Measurements from ENCODE around the gene PDLIM3.

The PDLIM3 gene, protein sequence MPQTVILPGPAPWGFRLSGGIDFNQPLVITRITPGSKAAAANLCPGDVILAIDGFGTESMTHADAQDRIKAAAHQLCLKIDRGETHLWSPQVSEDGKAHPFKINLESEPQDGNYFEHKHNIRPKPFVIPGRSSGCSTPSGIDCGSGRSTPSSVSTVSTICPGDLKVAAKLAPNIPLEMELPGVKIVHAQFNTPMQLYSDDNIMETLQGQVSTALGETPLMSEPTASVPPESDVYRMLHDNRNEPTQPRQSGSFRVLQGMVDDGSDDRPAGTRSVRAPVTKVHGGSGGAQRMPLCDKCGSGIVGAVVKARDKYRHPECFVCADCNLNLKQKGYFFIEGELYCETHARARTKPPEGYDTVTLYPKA

GRCh38 chr4:185534866-185535611 is at the start of gene PDLIM3:
TSS of gene PDLIM3 (minus strand) at chr4:185535507. CDS start at chr4:185535434, 73 bp downstream.
- H3K27me3 Mint-ChIP-seq = peaks cover 19% of the 10 kb centered on the region
- H3K9me3 Mint-ChIP-seq = no peaks in the 10 kb centered on the region
- peak in 1 of 2 donors; percentile 7 for DNase-seq
- no peaks in the 10 kb centered on the region for H3K4me1 Mint-ChIP-seq
- no peak within 1 kb of the TSS for H3K27ac Mint-ChIP-seq
- ATAC-seq = peak; percentile 74
- H3K4me3 Mint-ChIP-seq = peak within 1 kb of the TSS; percentile 67 to 71

DNA sequence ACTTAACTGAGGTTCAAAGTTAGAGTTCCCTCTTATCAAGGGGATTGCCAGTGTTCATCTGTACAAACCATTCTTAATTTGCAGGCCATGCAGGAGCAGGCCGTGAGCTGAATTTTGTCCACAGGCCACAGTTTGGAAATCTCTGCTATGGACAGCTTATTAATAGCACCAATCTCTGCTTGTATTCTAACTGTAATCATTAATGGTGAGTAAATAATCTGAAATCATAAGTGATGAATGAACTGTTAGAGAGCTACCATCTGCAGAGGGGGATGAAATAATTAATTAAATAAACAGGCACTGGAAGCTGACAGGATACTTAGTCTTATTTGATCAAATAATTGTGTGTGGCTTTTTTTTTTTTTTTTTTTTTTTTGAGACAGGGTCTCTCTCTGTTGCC is 48.5 kb upstream of the PDLIM3 start:
- Mint-ChIP-seq H3K27ac (no peak overlapping the region), H3K27me3 (peaks cover 74% of the 10 kb centered on the region), H3K9me3 (no peaks in the 10 kb centered on the region), H3K4me1 (peaks cover 19% of the 10 kb centered on the region), H3K4me3 (no peak overlapping the region)
- ATAC-seq (no peak), DNase-seq (no peak)

DNA sequence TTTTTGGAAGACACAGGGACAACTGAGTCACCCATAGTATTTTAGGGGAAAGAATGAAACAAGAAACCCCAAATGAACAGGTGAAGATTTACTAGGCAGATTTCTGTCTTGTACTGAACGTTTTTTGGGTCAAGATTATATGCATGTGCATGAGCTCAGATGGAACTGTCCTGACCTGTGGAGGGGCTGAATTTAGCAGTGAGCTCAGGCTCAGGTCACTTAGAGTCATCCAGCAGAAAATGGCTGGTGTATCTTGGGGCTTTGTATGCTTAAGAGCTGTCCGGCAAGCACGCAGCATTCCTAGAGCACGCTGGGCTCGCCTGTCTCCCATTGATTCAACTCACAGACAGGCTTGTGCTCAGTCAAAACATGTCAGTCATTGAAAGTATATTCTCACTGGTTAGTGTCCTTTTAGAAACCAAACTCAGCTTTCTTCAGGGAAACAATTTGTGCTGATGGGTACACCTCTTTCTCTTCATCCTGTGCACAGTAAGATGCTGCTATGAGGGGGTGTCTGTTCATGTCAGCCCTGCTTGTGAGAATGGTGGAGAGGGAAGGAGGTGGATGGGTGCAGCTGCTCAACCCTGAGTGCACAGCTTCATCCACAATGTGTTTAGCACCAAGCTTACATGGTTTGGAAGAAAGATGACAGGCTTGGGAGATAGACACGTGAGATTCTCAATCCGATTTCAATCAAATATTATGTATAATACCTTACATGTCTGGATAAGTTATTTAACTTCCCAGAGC is 47.5 kb upstream of the PDLIM3 start:
- no peak for ATAC-seq
- no peak overlapping the region for H3K4me3 Mint-ChIP-seq
- no peak for DNase-seq
- peaks cover 66% of the 10 kb centered on the region for H3K27me3 Mint-ChIP-seq
- no peaks in the 10 kb centered on the region for H3K9me3 Mint-ChIP-seq
- no peak overlapping the region for H3K27ac Mint-ChIP-seq
- H3K4me1 Mint-ChIP-seq = peaks cover 13% of the 10 kb centered on the region

DNA sequence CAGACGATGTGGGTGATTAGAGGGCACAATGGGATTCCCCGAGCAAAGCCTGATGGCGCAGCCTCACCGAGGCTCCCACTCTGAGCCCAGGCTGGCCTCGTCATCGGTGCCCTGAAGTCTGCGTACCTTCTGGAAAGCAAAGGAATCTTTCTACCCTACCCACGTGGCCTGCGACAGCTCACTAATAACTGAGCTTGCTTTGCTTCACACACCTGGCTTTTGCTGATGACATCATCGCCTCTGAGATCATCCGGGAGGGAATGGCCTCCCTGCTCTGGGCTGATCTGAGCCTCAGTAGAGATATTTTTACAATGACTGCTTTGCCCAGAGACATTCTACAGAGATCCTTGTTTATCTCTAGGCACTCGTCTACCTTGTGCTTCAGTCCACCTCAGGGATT is 45.4 kb upstream of the PDLIM3 start:
- H3K4me1 Mint-ChIP-seq = no peaks in the 10 kb centered on the region
- H3K27ac Mint-ChIP-seq = no peak overlapping the region
- H3K4me3 Mint-ChIP-seq = no peak overlapping the region
- ATAC-seq (no peak), DNase-seq (no peak)
- H3K27me3 Mint-ChIP-seq = peaks cover 53% of the 10 kb centered on the region
- H3K9me3 Mint-ChIP-seq = no peaks in the 10 kb centered on the region

DNA sequence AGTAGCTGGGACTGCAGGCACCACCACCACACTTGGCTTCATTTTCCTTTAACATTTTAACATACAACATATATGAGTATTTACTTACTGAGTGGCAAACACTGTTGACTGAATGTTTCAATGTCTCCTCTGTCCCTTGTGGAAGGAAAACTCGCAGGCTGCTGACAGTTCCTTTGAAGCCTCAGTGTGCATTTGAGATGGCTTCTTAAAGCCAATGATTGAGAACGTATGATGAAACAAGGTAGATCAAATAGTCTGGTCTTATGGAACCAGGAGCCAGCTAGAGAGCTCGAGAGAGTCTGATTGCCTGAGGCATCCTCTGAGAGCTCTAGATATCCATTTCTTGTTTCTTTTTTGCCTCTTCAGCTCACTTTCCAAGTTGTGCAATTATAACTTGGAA is 43.0 kb upstream of the PDLIM3 start:
- no peak for ATAC-seq
- no peak overlapping the region for H3K4me3 Mint-ChIP-seq
- DNase-seq = no peak
- H3K27ac Mint-ChIP-seq = no peak overlapping the region
- H3K9me3 Mint-ChIP-seq = no peaks in the 10 kb centered on the region
- H3K27me3 Mint-ChIP-seq = peaks cover 49% of the 10 kb centered on the region
- H3K4me1 Mint-ChIP-seq = no peaks in the 10 kb centered on the region

GRCh38 chr4:185576962-185577950 is 41.9 kb upstream of the PDLIM3 start:
- no peaks in the 10 kb centered on the region for H3K9me3 Mint-ChIP-seq

DNA sequence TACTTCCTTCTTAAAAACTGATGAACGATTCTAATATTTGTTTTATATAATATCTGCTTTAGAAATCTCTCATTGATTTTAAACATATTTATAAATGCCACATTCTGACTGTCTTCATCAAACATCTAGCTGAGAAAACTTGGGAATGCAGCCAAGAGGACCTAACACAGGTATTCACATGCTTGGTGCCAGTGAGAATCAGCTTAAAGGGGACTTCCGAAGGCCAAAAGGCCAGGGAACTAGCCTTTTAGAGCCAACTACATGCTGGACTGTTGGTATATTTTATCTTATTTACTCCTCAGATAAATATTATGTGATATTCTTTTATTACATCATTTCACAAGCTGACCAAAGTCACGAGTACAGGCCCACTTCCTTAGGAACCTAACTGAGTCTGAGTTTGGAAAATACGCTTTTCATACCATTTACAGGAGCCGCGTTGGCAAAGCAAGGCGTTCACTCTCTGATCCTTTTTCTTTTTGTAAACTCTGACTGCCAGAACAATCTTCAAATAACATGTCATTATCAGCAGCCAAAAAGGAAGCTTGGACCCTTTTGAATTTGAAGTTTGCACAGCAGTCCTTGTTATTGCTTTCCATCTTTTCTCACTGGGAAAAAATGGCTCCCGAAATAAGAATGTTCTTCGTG is 41.1 kb upstream of the PDLIM3 start:
- DNase-seq = no peak
- peaks cover 41% of the 10 kb centered on the region for H3K27me3 Mint-ChIP-seq
- no peak for ATAC-seq
- no peak overlapping the region for H3K4me3 Mint-ChIP-seq
- no peak overlapping the region for H3K27ac Mint-ChIP-seq
- no peaks in the 10 kb centered on the region for H3K9me3 Mint-ChIP-seq
- no peaks in the 10 kb centered on the region for H3K4me1 Mint-ChIP-seq

More at GRCh38 chr4:185576962-185577950, 41.9 kb upstream of the PDLIM3 start:
- DNase-seq (no peak), ATAC-seq (no peak)
- Mint-ChIP-seq H3K27ac (no peak overlapping the region), H3K4me1 (no peaks in the 10 kb centered on the region), H3K27me3 (peaks cover 41% of the 10 kb centered on the region), H3K4me3 (no peak overlapping the region)

DNA sequence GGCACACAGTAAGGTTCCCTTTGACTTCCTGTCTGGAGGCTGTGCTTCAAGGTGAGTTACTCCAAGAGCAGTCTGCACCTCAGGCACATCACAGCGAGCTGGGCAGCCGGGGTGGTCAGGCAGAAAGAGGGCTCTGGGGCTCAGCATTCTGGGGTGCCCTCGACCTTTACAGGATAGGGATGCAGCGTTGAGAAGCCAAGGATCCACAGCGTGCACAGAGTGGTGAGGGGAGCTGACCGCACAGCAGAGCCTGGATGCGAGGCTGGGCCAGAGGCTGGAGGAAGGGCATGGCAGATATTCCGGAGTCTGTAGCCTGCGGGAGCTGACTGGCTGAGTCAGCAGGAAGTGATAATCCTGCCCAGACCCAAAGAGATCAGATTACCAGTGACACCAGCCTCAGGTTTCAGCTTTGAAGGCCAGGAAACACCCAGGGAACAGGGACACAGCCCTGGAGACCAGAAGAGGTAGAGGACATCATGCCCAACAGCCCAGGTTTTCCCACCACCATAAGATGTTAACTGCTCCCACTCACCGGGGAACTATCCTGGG is 38.4 kb upstream of the PDLIM3 start:
- ATAC-seq (no peak), DNase-seq (no peak)
- no peaks in the 10 kb centered on the region for H3K9me3 Mint-ChIP-seq
- H3K4me1 Mint-ChIP-seq = no peaks in the 10 kb centered on the region
- peak overlapping the region in 1 of 2 donors; percentile 77 for H3K27ac Mint-ChIP-seq
- H3K27me3 Mint-ChIP-seq = peaks cover 27% of the 10 kb centered on the region
- no peak overlapping the region for H3K4me3 Mint-ChIP-seq

GRCh38 chr4:185570727-185571126 is 35.4 kb upstream of the PDLIM3 start:
- peaks cover 24% of the 10 kb centered on the region for H3K27me3 Mint-ChIP-seq
- no peaks in the 10 kb centered on the region for H3K9me3 Mint-ChIP-seq
- H3K4me3 Mint-ChIP-seq = no peak overlapping the region
- ATAC-seq = no peak
- DNase-seq = no peak
- no peak overlapping the region for H3K27ac Mint-ChIP-seq
- H3K4me1 Mint-ChIP-seq = no peaks in the 10 kb centered on the region

DNA sequence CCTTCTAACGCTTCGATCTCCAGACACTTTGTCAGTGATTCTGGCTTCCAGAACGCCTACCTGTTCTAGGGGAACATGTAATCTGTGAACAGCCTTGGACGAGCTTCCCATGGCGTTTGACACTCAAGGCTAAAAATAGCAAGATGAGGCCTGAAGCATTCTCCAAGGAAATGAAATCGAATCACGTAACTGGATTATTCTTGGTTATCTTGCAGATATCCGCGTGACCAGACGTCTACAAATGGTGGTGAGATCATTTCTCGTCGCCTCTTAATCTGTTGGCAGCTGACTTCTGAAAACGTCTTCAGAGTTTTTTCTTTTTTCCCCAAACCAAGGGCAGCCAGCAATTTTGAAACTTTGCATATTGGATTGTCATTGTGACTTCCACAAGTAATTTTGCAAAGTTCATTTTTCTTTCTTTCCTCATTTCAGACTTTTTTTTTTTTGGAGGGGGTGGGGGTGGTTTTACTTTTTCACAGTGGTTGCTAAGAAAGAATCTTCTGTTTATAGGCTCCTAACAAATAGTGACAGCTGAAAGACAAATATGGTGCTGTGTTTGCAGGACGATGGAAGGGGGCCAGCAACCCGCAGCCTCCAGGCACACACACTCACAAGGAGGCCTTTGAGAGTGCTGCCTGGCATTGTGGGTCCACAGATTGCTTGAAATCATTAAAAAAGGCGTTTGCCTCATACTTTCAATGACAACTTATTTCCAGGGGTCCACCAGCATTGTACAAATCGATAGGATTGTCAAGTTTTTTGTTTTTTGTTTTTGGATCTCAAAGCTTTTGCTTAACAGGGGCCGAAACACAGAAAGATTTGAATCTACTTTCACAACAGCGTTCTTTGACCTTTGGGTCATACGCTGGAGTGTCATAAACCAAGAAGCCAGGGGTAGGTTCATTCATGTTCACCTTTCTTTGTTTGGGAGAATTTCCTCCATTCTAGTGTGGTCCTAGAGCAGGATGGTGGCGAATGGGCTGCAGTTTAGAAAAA is 32.4 kb upstream of the PDLIM3 start:
- Mint-ChIP-seq H3K27ac (no peak overlapping the region), H3K9me3 (no peaks in the 10 kb centered on the region), H3K27me3 (peaks cover 7% of the 10 kb centered on the region), H3K4me3 (no peak overlapping the region), H3K4me1 (no peaks in the 10 kb centered on the region)
- DNase-seq (no peak), ATAC-seq (no peak)

DNA sequence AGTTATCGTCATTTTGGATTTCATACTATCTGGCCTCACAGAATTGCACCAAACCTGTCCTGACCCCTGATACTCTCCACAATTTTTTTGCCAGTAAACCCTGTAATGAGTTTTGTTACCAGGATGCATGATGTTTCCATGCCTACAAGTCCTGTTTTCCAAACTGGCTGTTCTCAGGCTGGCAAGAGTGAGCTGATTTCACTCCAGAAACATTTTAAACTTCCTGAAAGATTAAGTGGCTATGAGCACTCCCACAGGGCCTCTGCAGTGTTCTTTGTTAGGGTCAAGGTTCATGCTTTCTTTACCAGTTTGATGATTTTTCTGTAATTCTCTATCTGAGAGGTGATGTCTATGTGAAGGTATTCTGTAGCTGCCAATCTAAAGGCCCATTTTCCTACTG is 31.7 kb upstream of the PDLIM3 start:
- Mint-ChIP-seq H3K4me1 (no peaks in the 10 kb centered on the region), H3K27me3 (peaks cover 8% of the 10 kb centered on the region), H3K27ac (no peak overlapping the region), H3K4me3 (no peak overlapping the region), H3K9me3 (no peaks in the 10 kb centered on the region)
- no peak for DNase-seq
- no peak for ATAC-seq

GRCh38 chr4:185566425-185566824 is 31.1 kb upstream of the PDLIM3 start:
- H3K4me3 Mint-ChIP-seq = no peak overlapping the region
- DNase-seq = no peak
- peaks cover 7% of the 10 kb centered on the region for H3K27me3 Mint-ChIP-seq
- peak; percentile 58 for ATAC-seq
- H3K4me1 Mint-ChIP-seq = no peaks in the 10 kb centered on the region
- H3K27ac Mint-ChIP-seq = no peak overlapping the region
- no peaks in the 10 kb centered on the region for H3K9me3 Mint-ChIP-seq

DNA sequence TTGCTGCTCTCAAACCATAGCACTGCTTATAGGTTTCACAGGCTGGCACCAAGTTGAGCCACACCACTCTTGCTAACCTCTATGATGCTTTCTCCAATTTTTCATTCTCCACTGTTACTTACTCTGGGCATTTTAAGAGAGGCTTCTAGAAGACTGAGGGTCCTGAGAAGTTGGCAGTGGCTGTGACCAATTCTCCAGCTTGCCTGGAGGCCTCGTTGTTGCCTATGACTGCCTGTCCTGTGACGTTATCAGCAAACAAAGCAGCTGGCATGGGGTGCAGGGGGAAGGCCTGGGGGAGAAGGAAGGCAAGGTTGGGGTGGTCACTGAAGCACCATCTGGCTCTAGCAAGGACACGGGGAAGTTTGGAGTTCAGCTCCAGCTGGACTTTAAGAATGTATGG is 30.4 kb upstream of the PDLIM3 start:
- Mint-ChIP-seq H3K4me3 (no peak overlapping the region), H3K27me3 (peaks cover 7% of the 10 kb centered on the region), H3K9me3 (no peaks in the 10 kb centered on the region), H3K27ac (no peak overlapping the region), H3K4me1 (no peaks in the 10 kb centered on the region)
- no peak for ATAC-seq
- no peak for DNase-seq

All from stimulated activated naive CD8-positive, alpha-beta T cell treated with anti-CD3 and anti-CD28 coated beads, Interleukin-15, amount 100 ng/mL, for 72 hours (primary cell).